Measurements from ENCODE around the gene ZNF764. TPM values are rescaled to one million over a fixed set of nuclear protein-coding genes. Genes with fewer than 3 reads are reported as not detected.

Gene ZNF764
- total RNA-seq, 1 experiment from 2014 or later, result 9.1 TPM

GRCh38 chr16:30606004-30606403 lies 47.8 kb upstream of the ZNF764 start:
- ATAC-seq (no peak), DNase-seq (ENCODE audit: low read depth, low spot score) (no peak)
- H3K79me2 ChIP-seq (ENCODE audit: insufficient read depth, low read length), result peaks cover 16% of the 10 kb centered on the region
- H3K9me3 ChIP-seq (ENCODE audit: control insufficient read depth in 1 of 2, insufficient read depth in 1 of 2, low read depth in 1 of 2, low read length in 2 of 2), result no peaks in the 10 kb centered on the region
- H3K4me3 ChIP-seq (replicated peaks in 1 of 2; ENCODE audit: low read depth in 1 of 2, low read length in 2 of 2), result no peak overlapping the region
- no peaks in the 10 kb centered on the region for H3K9me2 ChIP-seq (ENCODE audit: insufficient read depth)
- H3K27me3 ChIP-seq (ENCODE audit: insufficient read depth, low read length), result no peaks in the 10 kb centered on the region
- intact Hi-C loops (cut with micrococcal nuclease), result no loop called here
- RAD21 ChIA-PET (ENCODE audit: low non-redundant PET in 1 of 2, low total read pairs in 2 of 2, uncharacterized antibody in 2 of 2, unreplicated experiment in 2 of 2), result no interaction called here
- BruUV-seq (replicated peaks), result no TSS peak
- CTCF ChIA-PET, result no interaction called here
- TF ChIP-seq YY1 (IDR thresholded peaks at IDR 0.05; ENCODE audit: extremely low read depth, insufficient replicate concordance, low read depth, low read length), result no peak
- TF ChIP-seq SP1 (IDR thresholded peaks at IDR 0.05; ENCODE audit: low read depth), result no peak
- TF ChIP-seq REST (IDR thresholded peaks at IDR 0.05; ENCODE audit: low read depth), result no peak
- TF ChIP-seq POLR2AphosphoS5 (IDR thresholded peaks at IDR 0.05; ENCODE audit: low read depth, low read length), result no peak
- TF ChIP-seq EGR1 (IDR thresholded peaks at IDR 0.05; ENCODE audit: low read depth), result no peak
- TF ChIP-seq FOSL1 (IDR thresholded peaks at IDR 0.05; ENCODE audit: low read depth), result no peak
- TF ChIP-seq CBX3 (IDR thresholded peaks at IDR 0.05; ENCODE audit: low read depth), result no peak
- TF ChIP-seq ZFX (IDR thresholded peaks at IDR 0.05), result no peak
- TF ChIP-seq CTCF (IDR thresholded peaks at IDR 0.05 in 2 of 3, conservative IDR thresholded peaks at IDR 0.05 in 1 of 3; ENCODE audit: borderline replicate concordance in 1 of 3, insufficient read depth in 1 of 3, low read depth in 2 of 3, low read length in 2 of 3), result no peak
- no peak for TF ChIP-seq ATF3 (IDR thresholded peaks at IDR 0.05)
- no peak for TF ChIP-seq MAX (IDR thresholded peaks at IDR 0.05)
- TF ChIP-seq EZH2phosphoT487 (IDR thresholded peaks at IDR 0.05; ENCODE audit: borderline replicate concordance), result no peak
- no peak for TF ChIP-seq EZH2 (IDR thresholded peaks at IDR 0.05)
- no peak for TF ChIP-seq TCF7L2 (IDR thresholded peaks at IDR 0.05; ENCODE audit: borderline replicate concordance, extremely low read depth, insufficient read depth, insufficient read length)
- no peak for TF ChIP-seq POLR2A (IDR thresholded peaks at IDR 0.05; ENCODE audit: borderline replicate concordance, extremely low read depth, insufficient read depth, insufficient read length)
- POLR2A ChIA-PET, result interaction anchor here (0.7 kb wide), 1 partner anchor 11 kb away, joined by 3 read pairs; no protein-coding TSS in a partner anchor
- no peak overlapping the region for H3K27ac ChIP-seq (ENCODE audit: low read depth, low read length)
- no peaks in the 10 kb centered on the region for H4K20me1 ChIP-seq (ENCODE audit: insufficient read depth)
- H3K4me2 ChIP-seq (ENCODE audit: low read length), result no peak overlapping the region
- H3K9ac ChIP-seq (ENCODE audit: low read length), result no peak overlapping the region
- H3K36me3 ChIP-seq (ENCODE audit: control insufficient read depth in 1 of 2, insufficient read depth in 2 of 2, low read length in 2 of 2), result peaks cover 12 to 14% of the 10 kb centered on the region in 2 experiments; a peak in 3 of 4 replicates
- no peak overlapping the region for H2AFZ ChIP-seq (ENCODE audit: low read depth, low read length, poor library complexity, severe bottlenecking)
- H3K4me1 ChIP-seq (ENCODE audit: control insufficient read depth in 1 of 2, insufficient read depth in 2 of 2, low read length in 2 of 2), result peaks cover 9 to 14% of the 10 kb centered on the region in 2 experiments; a peak in 2 of 4 replicates

Data from HCT116 (cell line).